ENCODE results near the gene LBHD2.

The LBHD2 gene

GRCh38 chr14:103070263-103070885, 13.6 kb upstream of the LBHD2 start:
- H3K79me2 ChIP-seq (ENCODE audit: control insufficient read depth, insufficient read depth, low read length): no peaks in the 10 kb centered on the region
- no peak for DNase-seq
- H3K36me3 ChIP-seq (ENCODE audit: control insufficient read depth, insufficient read depth, low read length): no peaks in the 10 kb centered on the region
- no peak overlapping the region for H3K27ac ChIP-seq (ENCODE audit: low read depth, low read length)
- H2BK5ac ChIP-seq (ENCODE audit: low read length): no peak overlapping the region
- H3K27me3 ChIP-seq (ENCODE audit: insufficient read depth, low read length, poor library complexity): no peaks in the 10 kb centered on the region
- H3K4me2 ChIP-seq (ENCODE audit: low read length): no peak overlapping the region
- H3K9ac ChIP-seq (ENCODE audit: low read length): no peak overlapping the region
- H2BK15ac ChIP-seq (replicated peaks; ENCODE audit: low read depth): no peak overlapping the region
- WGBS (ENCODE audit: extremely low coverage, insufficient coverage, low lambda C conversion rate): no CpG with 5 or more reads among the region's 8 CpGs
- H3K4ac ChIP-seq (ENCODE audit: low read depth, low read length): no peak overlapping the region
- no peak overlapping the region for H3K23ac ChIP-seq (ENCODE audit: low read length)
- no peaks in the 10 kb centered on the region for H3K79me1 ChIP-seq (ENCODE audit: low read length)
- no peak overlapping the region for H4K8ac ChIP-seq (ENCODE audit: low read depth, low read length)
- no peak overlapping the region for H3K4me3 ChIP-seq (ENCODE audit: low read length)
- no peak overlapping the region for H2BK120ac ChIP-seq (ENCODE audit: low read depth, low read length)
- no peak overlapping the region for H3K18ac ChIP-seq (ENCODE audit: low read length)
- no peak overlapping the region for H4K5ac ChIP-seq (ENCODE audit: low read length)
- H3K56ac ChIP-seq (ENCODE audit: low read length): no peak overlapping the region
- no peaks in the 10 kb centered on the region for H3K4me1 ChIP-seq (ENCODE audit: control insufficient read depth, low read depth, low read length)
- H2AK5ac ChIP-seq (ENCODE audit: low read length): no peak overlapping the region

GRCh38 chr14:103070971-103071542, 13.0 kb upstream of the LBHD2 start:
- no peak overlapping the region for H2AK5ac ChIP-seq (ENCODE audit: low read length)
- H3K18ac ChIP-seq (ENCODE audit: low read length): no peak overlapping the region
- H4K8ac ChIP-seq (ENCODE audit: low read depth, low read length): no peak overlapping the region
- no peak overlapping the region for H3K4me3 ChIP-seq (ENCODE audit: low read length)
- no peaks in the 10 kb centered on the region for H3K79me1 ChIP-seq (ENCODE audit: low read length)
- H3K27ac ChIP-seq (ENCODE audit: low read depth, low read length): no peak overlapping the region
- no peak overlapping the region for H3K9ac ChIP-seq (ENCODE audit: low read length)
- no peak overlapping the region for H2BK15ac ChIP-seq (replicated peaks; ENCODE audit: low read depth)
- no peak for DNase-seq
- no peaks in the 10 kb centered on the region for H3K36me3 ChIP-seq (ENCODE audit: control insufficient read depth, insufficient read depth, low read length)
- no peak overlapping the region for H4K5ac ChIP-seq (ENCODE audit: low read length)
- H3K4me1 ChIP-seq (ENCODE audit: control insufficient read depth, low read depth, low read length): no peaks in the 10 kb centered on the region
- WGBS (ENCODE audit: extremely low coverage, insufficient coverage, low lambda C conversion rate): no CpG with 5 or more reads among the region's 21 CpGs
- H3K79me2 ChIP-seq (ENCODE audit: control insufficient read depth, insufficient read depth, low read length): no peaks in the 10 kb centered on the region
- H3K56ac ChIP-seq (ENCODE audit: low read length): no peak overlapping the region
- no peak overlapping the region for H3K4ac ChIP-seq (ENCODE audit: low read depth, low read length)
- no peak overlapping the region for H2BK120ac ChIP-seq (ENCODE audit: low read depth, low read length)
- no peaks in the 10 kb centered on the region for H3K27me3 ChIP-seq (ENCODE audit: insufficient read depth, low read length, poor library complexity)
- no peak overlapping the region for H3K23ac ChIP-seq (ENCODE audit: low read length)
- no peak overlapping the region for H2BK5ac ChIP-seq (ENCODE audit: low read length)
- no peak overlapping the region for H3K4me2 ChIP-seq (ENCODE audit: low read length)

- Histone ChIP-seq H3K27ac (ENCODE audit: low read depth, low read length) (no peak overlapping the region), H3K9ac (ENCODE audit: low read length) (no peak overlapping the region), H3K79me2 (ENCODE audit: control insufficient read depth, insufficient read depth, low read length) (no peaks in the 10 kb centered on the region), H3K4me3 (ENCODE audit: low read length) (no peak overlapping the region), H4K8ac (ENCODE audit: low read depth, low read length) (no peak overlapping the region), H3K27me3 (ENCODE audit: insufficient read depth, low read length, poor library complexity) (no peaks in the 10 kb centered on the region), H3K36me3 (ENCODE audit: control insufficient read depth, insufficient read depth, low read length) (no peaks in the 10 kb centered on the region), H2BK120ac (ENCODE audit: low read depth, low read length) (no peak overlapping the region), H2BK5ac (ENCODE audit: low read length) (no peak overlapping the region), H3K4me2 (ENCODE audit: low read length) (no peak overlapping the region), H3K79me1 (ENCODE audit: low read length) (no peaks in the 10 kb centered on the region), H3K4me1 (ENCODE audit: control insufficient read depth, low read depth, low read length) (no peaks in the 10 kb centered on the region), H3K56ac (ENCODE audit: low read length) (no peak overlapping the region), H3K18ac (ENCODE audit: low read length) (no peak overlapping the region), H2AK5ac (ENCODE audit: low read length) (no peak overlapping the region), H4K5ac (ENCODE audit: low read length) (no peak overlapping the region), H3K4ac (ENCODE audit: low read depth, low read length) (no peak overlapping the region), H3K23ac (ENCODE audit: low read length) (no peak overlapping the region), H2BK15ac (replicated peaks; ENCODE audit: low read depth) (no peak overlapping the region)
- DNase-seq: no peak
- no CpG with 5 or more reads among the region's 32 CpGs for WGBS (ENCODE audit: extremely low coverage, insufficient coverage, low lambda C conversion rate)
Observed at GRCh38 chr14:103071544-103072251, 12.3 kb upstream of the LBHD2 start.

- no peak overlapping the region for H4K8ac ChIP-seq (ENCODE audit: low read depth, low read length)
- no peak overlapping the region for H3K4ac ChIP-seq (ENCODE audit: low read depth, low read length)
- no peak overlapping the region for H3K23ac ChIP-seq (ENCODE audit: low read length)
- no peak overlapping the region for H3K56ac ChIP-seq (ENCODE audit: low read length)
- no peaks in the 10 kb centered on the region for H3K79me1 ChIP-seq (ENCODE audit: low read length)
- H2BK5ac ChIP-seq (ENCODE audit: low read length): no peak overlapping the region
- no peak overlapping the region for H2BK120ac ChIP-seq (ENCODE audit: low read depth, low read length)
- H3K79me2 ChIP-seq (ENCODE audit: control insufficient read depth, insufficient read depth, low read length): no peaks in the 10 kb centered on the region
- no peaks in the 10 kb centered on the region for H3K36me3 ChIP-seq (ENCODE audit: control insufficient read depth, insufficient read depth, low read length)
- H4K5ac ChIP-seq (ENCODE audit: low read length): no peak overlapping the region
- H3K27ac ChIP-seq (ENCODE audit: low read depth, low read length): no peak overlapping the region
- no CpG with 5 or more reads among the region's 21 CpGs for WGBS (ENCODE audit: extremely low coverage, insufficient coverage, low lambda C conversion rate)
- H3K4me3 ChIP-seq (ENCODE audit: low read length): no peak overlapping the region
- H3K9ac ChIP-seq (ENCODE audit: low read length): no peak overlapping the region
- no peak for DNase-seq
- H2BK15ac ChIP-seq (replicated peaks; ENCODE audit: low read depth): no peak overlapping the region
- no peak overlapping the region for H3K18ac ChIP-seq (ENCODE audit: low read length)
- H2AK5ac ChIP-seq (ENCODE audit: low read length): no peak overlapping the region
- no peak overlapping the region for H3K4me2 ChIP-seq (ENCODE audit: low read length)
- H3K4me1 ChIP-seq (ENCODE audit: control insufficient read depth, low read depth, low read length): no peaks in the 10 kb centered on the region
- H3K27me3 ChIP-seq (ENCODE audit: insufficient read depth, low read length, poor library complexity): no peaks in the 10 kb centered on the region
Observed at GRCh38 chr14:103072595-103073366, 11.2 kb upstream of the LBHD2 start.

GRCh38 chr14:103073367-103073875, 10.6 kb upstream of the LBHD2 start:
- Histone ChIP-seq H3K4me3 (ENCODE audit: low read length) (no peak overlapping the region), H2BK15ac (replicated peaks; ENCODE audit: low read depth) (no peak overlapping the region), H3K23ac (ENCODE audit: low read length) (no peak overlapping the region), H3K36me3 (ENCODE audit: control insufficient read depth, insufficient read depth, low read length) (no peaks in the 10 kb centered on the region), H4K5ac (ENCODE audit: low read length) (no peak overlapping the region), H3K27ac (ENCODE audit: low read depth, low read length) (no peak overlapping the region), H3K18ac (ENCODE audit: low read length) (no peak overlapping the region), H2BK120ac (ENCODE audit: low read depth, low read length) (no peak overlapping the region), H3K9ac (ENCODE audit: low read length) (no peak overlapping the region), H3K79me2 (ENCODE audit: control insufficient read depth, insufficient read depth, low read length) (no peaks in the 10 kb centered on the region), H3K4me1 (ENCODE audit: control insufficient read depth, low read depth, low read length) (no peaks in the 10 kb centered on the region), H3K4me2 (ENCODE audit: low read length) (no peak overlapping the region), H3K27me3 (ENCODE audit: insufficient read depth, low read length, poor library complexity) (no peaks in the 10 kb centered on the region), H3K79me1 (ENCODE audit: low read length) (no peaks in the 10 kb centered on the region), H3K4ac (ENCODE audit: low read depth, low read length) (no peak overlapping the region), H2BK5ac (ENCODE audit: low read length) (no peak overlapping the region), H2AK5ac (ENCODE audit: low read length) (no peak overlapping the region), H4K8ac (ENCODE audit: low read depth, low read length) (no peak overlapping the region), H3K56ac (ENCODE audit: low read length) (no peak overlapping the region)
- no peak for DNase-seq
- WGBS (ENCODE audit: extremely low coverage, insufficient coverage, low lambda C conversion rate): no CpG with 5 or more reads among the region's 14 CpGs

Measured in mesendoderm (in vitro differentiated cells).